ENCODE results near the gene TELO2. TPM values are rescaled to one million over a fixed set of nuclear protein-coding genes. Genes with fewer than 3 reads are reported as not detected.
A peak's percentile ranks its signal among the peaks of the same experiment; 100 is the strongest.

Gene TELO2
- total and polyA plus RNA-seq, 2 donors (not counting 1 experiment from before 2014, with no cell fraction given): 6.3 to 10.9 TPM

GRCh38 chr16:1469693-1470201 lies 23.4 kb upstream of the TELO2 start:
- Histone ChIP-seq H3K36me3 (ENCODE audit: control insufficient read depth, insufficient read depth, low read length) (no peaks in the 10 kb centered on the region), H3K27ac (ENCODE audit: insufficient read depth, low read length) (no peak overlapping the region), H4K20me1 (ENCODE audit: control insufficient read depth, extremely low read depth, insufficient read depth, low read length) (no peaks in the 10 kb centered on the region), H3K4me2 (ENCODE audit: extremely low read depth, insufficient read depth, low read length) (no peak overlapping the region), H3K4me1 (ENCODE audit: control insufficient read depth, extremely low read depth, insufficient read depth, low read length) (peaks cover 3% of the 10 kb centered on the region), H3K4me3 (replicated peaks in 1 of 4; ENCODE audit: control extremely low read depth in 1 of 4, insufficient read depth in 1 of 4, low read depth in 3 of 4, low read length in 4 of 4) (no peak overlapping the region), H2AFZ (ENCODE audit: low read length) (no peak overlapping the region), H3K9me3 (ENCODE audit: control insufficient read depth, insufficient read depth, low read depth, low read length) (no peaks in the 10 kb centered on the region), H3K79me2 (ENCODE audit: control insufficient read depth, insufficient read depth, low read length) (peaks cover 40% of the 10 kb centered on the region), H3K9ac (ENCODE audit: insufficient read depth, low read length) (no peak overlapping the region), H3K27me3 (ENCODE audit: control insufficient read depth, insufficient read depth, low read length) (no peaks in the 10 kb centered on the region)
- TF ChIP-seq CTCF (conservative IDR thresholded peaks at IDR 0.05 in 1 of 2, IDR thresholded peaks at IDR 0.05 in 1 of 2; ENCODE audit: low read depth in 1 of 2, low read length in 2 of 2): no peak
- no peak for TF ChIP-seq EZH2 (IDR thresholded peaks at IDR 0.05; ENCODE audit: low read length, missing control alignments)
- no peak for DNase-seq (ENCODE audit: low read depth in 2 of 2)

- Histone ChIP-seq H3K9me3 (ENCODE audit: control insufficient read depth, insufficient read depth, low read depth, low read length) (no peaks in the 10 kb centered on the region), H3K4me1 (ENCODE audit: control insufficient read depth, extremely low read depth, insufficient read depth, low read length) (peaks cover 3% of the 10 kb centered on the region), H3K36me3 (ENCODE audit: control insufficient read depth, insufficient read depth, low read length) (no peaks in the 10 kb centered on the region), H3K27ac (ENCODE audit: insufficient read depth, low read length) (no peak overlapping the region), H2AFZ (ENCODE audit: low read length) (no peak overlapping the region), H3K9ac (ENCODE audit: insufficient read depth, low read length) (no peak overlapping the region), H3K4me2 (ENCODE audit: extremely low read depth, insufficient read depth, low read length) (no peak overlapping the region), H3K27me3 (ENCODE audit: control insufficient read depth, insufficient read depth, low read length) (no peaks in the 10 kb centered on the region), H3K79me2 (ENCODE audit: control insufficient read depth, insufficient read depth, low read length) (peaks cover 40% of the 10 kb centered on the region), H3K4me3 (replicated peaks in 1 of 4; ENCODE audit: control extremely low read depth in 1 of 4, insufficient read depth in 1 of 4, low read depth in 3 of 4, low read length in 4 of 4) (no peak overlapping the region), H4K20me1 (ENCODE audit: control insufficient read depth, extremely low read depth, insufficient read depth, low read length) (no peaks in the 10 kb centered on the region)
- DNase-seq (ENCODE audit: low read depth in 2 of 2): peak in 1 of 2 donors; percentile 64
- TF ChIP-seq EZH2 (IDR thresholded peaks at IDR 0.05; ENCODE audit: low read length, missing control alignments) (no peak), CTCF (conservative IDR thresholded peaks at IDR 0.05 in 1 of 2, IDR thresholded peaks at IDR 0.05 in 1 of 2; ENCODE audit: low read depth in 1 of 2, low read length in 2 of 2) (no peak)
Observed at GRCh38 chr16:1470481-1471251, 22.5 kb upstream of the TELO2 start.

GRCh38 chr16:1471569-1472194 lies 21.5 kb upstream of the TELO2 start:
- no peak for TF ChIP-seq EZH2 (IDR thresholded peaks at IDR 0.05; ENCODE audit: low read length, missing control alignments)
- no peak for TF ChIP-seq CTCF (conservative IDR thresholded peaks at IDR 0.05 in 1 of 2, IDR thresholded peaks at IDR 0.05 in 1 of 2; ENCODE audit: low read depth in 1 of 2, low read length in 2 of 2)
- no peak overlapping the region for H3K4me2 ChIP-seq (ENCODE audit: extremely low read depth, insufficient read depth, low read length)
- H3K9me3 ChIP-seq (ENCODE audit: control insufficient read depth, insufficient read depth, low read depth, low read length): no peaks in the 10 kb centered on the region
- no peaks in the 10 kb centered on the region for H3K27me3 ChIP-seq (ENCODE audit: control insufficient read depth, insufficient read depth, low read length)
- H3K27ac ChIP-seq (ENCODE audit: insufficient read depth, low read length): no peak overlapping the region
- H3K4me1 ChIP-seq (ENCODE audit: control insufficient read depth, extremely low read depth, insufficient read depth, low read length): peaks cover 3% of the 10 kb centered on the region
- no peak for DNase-seq (ENCODE audit: low read depth in 2 of 2)
- H2AFZ ChIP-seq (ENCODE audit: low read length): no peak overlapping the region
- H3K36me3 ChIP-seq (ENCODE audit: control insufficient read depth, insufficient read depth, low read length): no peaks in the 10 kb centered on the region
- H4K20me1 ChIP-seq (ENCODE audit: control insufficient read depth, extremely low read depth, insufficient read depth, low read length): no peaks in the 10 kb centered on the region
- no peak overlapping the region for H3K4me3 ChIP-seq (replicated peaks in 1 of 4; ENCODE audit: control extremely low read depth in 1 of 4, insufficient read depth in 1 of 4, low read depth in 3 of 4, low read length in 4 of 4)
- H3K9ac ChIP-seq (ENCODE audit: insufficient read depth, low read length): no peak overlapping the region
- peaks cover 38% of the 10 kb centered on the region for H3K79me2 ChIP-seq (ENCODE audit: control insufficient read depth, insufficient read depth, low read length)
